SK-N-SH (cell line): ENCODE data around the gene SLC24A3. TPM values are rescaled to one million over a fixed set of nuclear protein-coding genes. Genes with fewer than 3 reads are reported as not detected.

Source experiments
- CTCF ChIA-PET: fragments of 300-600, 350-600 bp; formaldehyde crosslinking; extraction: SDS; loops from one replicate; lab custom pipeline; 2021; lab: Yijun Ruan, JAX
- POLR2A ChIA-PET: fragments of 350-600 bp; sonication (Branson Sonifier 250); formaldehyde crosslinking; extraction: SDS; loops from one replicate; lab custom pipeline; 2020; ENCODE audit warnings: antibody characterized with exemption, inconsistent platforms; lab: Yijun Ruan, JAX
- DNase-seq: peaks from one replicate; pipeline ENCODE4 v3.0.0; 2012
- H2AFZ ChIP-seq: fragments of 200-600 bp; sonication (generic); 2 replicates; pipeline ENCODE4 v1.8.1; 2016; ENCODE audit warnings: antibody characterized with exemption, mild to moderate bottlenecking, low read depth
- H3F3A ChIP-seq: fragments of 200-600 bp; sonication (generic); replicated peaks from 2 replicates; pipeline ENCODE3; 2016; ENCODE audit warnings: antibody characterized with exemption, mild to moderate bottlenecking; ENCODE audit not compliant: insufficient read depth
- H3K27ac ChIP-seq, 2 experiments: fragments of 200-500 bp in 1 of 2; fragments of 200-600 bp in 1 of 2; sonication (Bioruptor generic) in 1 of 2; sonication (generic), shearing (Covaris generic) in 1 of 2; 2 replicates each; pipeline versions ENCODE4 v1.5.1 to v1.6.1; 2014 to 2016; ENCODE audit warnings: low read depth in 2 of 2, inconsistent platforms in 1 of 2, low read length in 1 of 2, mild to moderate bottlenecking in 1 of 2, mixed read lengths in 1 of 2
- H3K27me3 ChIP-seq: fragments of 200-600 bp; sonication (generic), shearing (Covaris generic); 2 replicates; pipeline ENCODE4 v1.6.1; 2016; ENCODE audit warnings: mixed run types; ENCODE audit not compliant: insufficient read depth
- H3K36me3 ChIP-seq, 2 experiments: fragments of 200-500 bp in 1 of 2; fragments of 200-600 bp in 1 of 2; sonication (Bioruptor generic) in 1 of 2; sonication (generic) in 1 of 2; replicated peaks in 1 of 2; 2 replicates each; pipeline versions ENCODE3 to v1.5.1; 2014 to 2016; ENCODE audit warnings: low read length in 1 of 2, mild to moderate bottlenecking in 1 of 2; ENCODE audit not compliant: insufficient read depth in 2 of 2, control insufficient read depth in 1 of 2
- H3K4me1 ChIP-seq, 2 experiments: fragments of 200-500 bp in 1 of 2; fragments of 200-600 bp in 1 of 2; sonication (Bioruptor generic) in 1 of 2; sonication (generic), shearing (Covaris generic) in 1 of 2; 2 replicates each; pipeline versions ENCODE4 v1.5.1 to v1.6.1; 2014 to 2016; ENCODE audit warnings: low read depth in 1 of 2, low read length in 1 of 2, mixed run types in 1 of 2; ENCODE audit not compliant: insufficient read depth in 2 of 2, control insufficient read depth in 1 of 2
- H3K4me2 ChIP-seq: fragments of 200-600 bp; sonication (generic), shearing (Covaris generic); 2 replicates; pipeline ENCODE4 v1.6.1; 2017; ENCODE audit warnings: mixed run types
- H3K4me3 ChIP-seq, 2 experiments: fragments of 200-500 bp in 1 of 2; fragments of 200-600 bp in 1 of 2; sonication (Bioruptor generic) in 1 of 2; sonication (generic), shearing (Covaris generic) in 1 of 2; 2 replicates each; pipeline versions ENCODE4 v1.5.1 to v1.8.1; 2014 to 2016; ENCODE audit warnings: low read depth in 2 of 2, inconsistent platforms in 1 of 2, low read length in 1 of 2, mild to moderate bottlenecking in 1 of 2, mixed read lengths in 1 of 2, moderate library complexity in 1 of 2
- H3K79me2 ChIP-seq: fragments of 200-600 bp; sonication (generic); 2 replicates; pipeline ENCODE4 v1.8.1; 2017; ENCODE audit warnings: mild to moderate bottlenecking; ENCODE audit not compliant: insufficient read depth
- H3K9ac ChIP-seq: fragments of 200-600 bp; sonication (generic); 2 replicates; pipeline ENCODE4 v1.6.1; 2017; ENCODE audit warnings: mixed run types
- H3K9me2 ChIP-seq: fragments of 200-600 bp; sonication (generic); 2 replicates; pipeline ENCODE4 v1.6.1; 2017; ENCODE audit warnings: mixed run types
- H3K9me3 ChIP-seq: fragments of 200-600 bp; sonication (generic); 2 replicates; pipeline ENCODE4 v1.6.1; 2017; ENCODE audit warnings: mixed run types, mild to moderate bottlenecking, moderate library complexity
- H4K20me1 ChIP-seq: fragments of 200-600 bp; sonication (generic); 2 replicates; pipeline ENCODE4 v1.6.1; 2017; ENCODE audit warnings: mild to moderate bottlenecking, mixed run types; ENCODE audit not compliant: insufficient read depth
- ELF1 ChIP-seq: IDR thresholded peaks from 2 replicates; pipeline ENCODE4 v1.4.0; 2012
- EP300 ChIP-seq, 2 experiments: IDR thresholded peaks; 2 replicates each; pipeline versions ENCODE4 v1.4.0 to v1.6.1; 2012; ENCODE audit warnings: borderline replicate concordance in 1 of 2, low read depth in 1 of 2, low read length in 1 of 2
- EZH2phosphoT487 ChIP-seq: fragments of 200-600 bp; sonication (generic); IDR thresholded peaks from 2 replicates; pipeline ENCODE4 v1.6.1; 2017; ENCODE audit warnings: low read depth, mixed run types, mild to moderate bottlenecking, antibody characterized with exemption, moderate library complexity, borderline replicate concordance
- FOSL2 ChIP-seq: IDR thresholded peaks from 2 replicates; pipeline ENCODE4 v1.4.0; 2012; ENCODE audit warnings: low read depth, mild to moderate bottlenecking, moderate library complexity, borderline replicate concordance
- JUND ChIP-seq: IDR thresholded peaks from 2 replicates; pipeline ENCODE4 v1.4.0; 2012
- MEF2A ChIP-seq: IDR thresholded peaks from 2 replicates; pipeline ENCODE4 v1.4.0; 2012; ENCODE audit warnings: low read depth, borderline replicate concordance
- MXI1 ChIP-seq: IDR thresholded peaks from 2 replicates; pipeline ENCODE4 v1.6.1; 2012; ENCODE audit warnings: mild to moderate bottlenecking, low read depth, low read length, improper control_type of control experiment
- NRF1 ChIP-seq: IDR thresholded peaks from 2 replicates; pipeline ENCODE4 v1.6.1; 2012; ENCODE audit warnings: low read depth, mild to moderate bottlenecking, low read length
- POLR2AphosphoS5 ChIP-seq: IDR thresholded peaks from 2 replicates; pipeline ENCODE4 v1.6.1; 2012; ENCODE audit warnings: low read depth, low read length
- RAD21 ChIP-seq: IDR thresholded peaks from 2 replicates; pipeline ENCODE4 v1.6.1; 2012; ENCODE audit warnings: mild to moderate bottlenecking, low read length
- RCOR1 ChIP-seq: fragments of 150-350 bp; IDR thresholded peaks from 2 replicates; pipeline ENCODE4 v1.6.1; 2017; ENCODE audit warnings: antibody characterized with exemption, low read length
- RXRA ChIP-seq: IDR thresholded peaks from 2 replicates; pipeline ENCODE4 v1.4.0; 2012; ENCODE audit warnings: low read depth, mild to moderate bottlenecking, borderline replicate concordance
- SIN3A ChIP-seq: IDR thresholded peaks from 2 replicates; pipeline ENCODE4 v1.6.1; 2012; ENCODE audit warnings: low read depth, mild to moderate bottlenecking, low read length, moderate library complexity, borderline replicate concordance
- TEAD4 ChIP-seq: IDR thresholded peaks from 2 replicates; pipeline ENCODE4 v1.4.0; 2012; ENCODE audit warnings: mild to moderate bottlenecking, borderline replicate concordance; ENCODE audit not compliant: insufficient read depth
- YY1 ChIP-seq: IDR thresholded peaks from 2 replicates; pipeline ENCODE4 v1.4.0; 2012; ENCODE audit warnings: low read depth, mild to moderate bottlenecking
- WGBS: methylation state at CpG from one replicate; pipeline ENCODE4 v1.1.6; 2017; ENCODE audit warnings: low lambda C conversion rate; 5-methylcytosine and 5-hydroxymethylcytosine counted together
- polyA plus RNA-seq, 3 experiments: library from polyadenylated mRNA; depleted of rRNA; stranded (reverse); fragments of >200 nt; gene quantifications; 2 replicates each; pipeline ENCODE4 v1.2.3, GENCODE V29; 2012
- TF ChIP-seq, protein P1 (sequence below): IDR thresholded peaks from 2 replicates; pipeline ENCODE4 v1.4.0; 2012; ENCODE audit warnings: low read depth
- TF ChIP-seq, protein P2 (sequence below): IDR thresholded peaks from 2 replicates; pipeline ENCODE4 v1.6.1; 2012; ENCODE audit warnings: mild to moderate bottlenecking, low read depth, low read length, moderate library complexity
- TF ChIP-seq, protein P3 (sequence below): IDR thresholded peaks from 2 replicates; pipeline ENCODE4 v1.4.0; 2012; ENCODE audit warnings: low read depth, borderline replicate concordance
- TF ChIP-seq, protein P4 (sequence below): fragments of 200-600 bp; sonication (generic); IDR thresholded peaks from 2 replicates; pipeline ENCODE4 v1.6.1; 2017; ENCODE audit warnings: antibody characterized with exemption, mild to moderate bottlenecking, moderate library complexity
- TF ChIP-seq, protein P5 (sequence below): fragments of 150-350 bp; IDR thresholded peaks from 2 replicates; pipeline ENCODE4 v1.6.1; 2017; ENCODE audit warnings: antibody characterized with exemption, low read length, low read depth, borderline replicate concordance

Gene SLC24A3
- polyA plus RNA-seq, 1 of the 3 experiments (the other 2 are of a cell fraction) = not detected

DNA sequence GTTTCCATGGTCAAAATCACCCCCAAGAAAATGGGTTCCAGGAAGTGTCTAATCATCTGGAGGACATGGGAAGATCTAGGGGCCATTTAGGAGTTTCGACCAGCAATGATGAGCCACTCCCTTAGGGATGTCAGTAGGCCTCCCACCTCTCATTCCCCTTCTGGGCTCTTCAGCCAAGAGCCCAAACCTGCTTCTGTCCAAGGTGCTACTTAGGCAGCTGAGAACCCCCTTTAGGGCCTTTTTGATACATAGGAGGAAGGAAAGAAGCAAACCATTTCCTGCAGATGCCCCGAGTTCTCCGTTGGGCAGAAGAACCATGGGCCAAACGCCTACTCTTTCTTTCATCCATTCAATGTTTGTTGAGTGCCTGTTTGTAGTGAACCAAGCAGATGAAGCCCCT is 404.2 kb downstream of the SLC24A3 start:
- WGBS = 2% methylated on average over 4 of the region's 4 CpGs
- Histone ChIP-seq H4K20me1 (no peaks in the 10 kb centered on the region), H3K9me2 (no peaks in the 10 kb centered on the region), H3K4me2 (no peak overlapping the region), H3K27ac (no peak overlapping the region), H3K4me1 (no peaks in the 10 kb centered on the region; a peak in 1 of 4 replicates), H3K79me2 (no peaks in the 10 kb centered on the region), H3K27me3 (peaks cover 10% of the 10 kb centered on the region; the same call in 1 of the 2 replicates), H3K36me3 (no peaks in the 10 kb centered on the region), H3F3A (no peaks in the 10 kb centered on the region), H2AFZ (no peak overlapping the region), H3K4me3 (no peak overlapping the region), H3K9ac (no peak overlapping the region), H3K9me3 (no peaks in the 10 kb centered on the region)
- no peak for DNase-seq
- POLR2A ChIA-PET = no interaction called here
- CTCF ChIA-PET = no interaction called here
- TF ChIP-seq NRF1 = no peak
- TF ChIP-seq, protein P1, sequence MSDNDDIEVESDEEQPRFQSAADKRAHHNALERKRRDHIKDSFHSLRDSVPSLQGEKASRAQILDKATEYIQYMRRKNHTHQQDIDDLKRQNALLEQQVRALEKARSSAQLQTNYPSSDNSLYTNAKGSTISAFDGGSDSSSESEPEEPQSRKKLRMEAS = no peak
- TF ChIP-seq RAD21 = no peak
- TF ChIP-seq EZH2phosphoT487 = no peak
- TF ChIP-seq, protein P2, sequence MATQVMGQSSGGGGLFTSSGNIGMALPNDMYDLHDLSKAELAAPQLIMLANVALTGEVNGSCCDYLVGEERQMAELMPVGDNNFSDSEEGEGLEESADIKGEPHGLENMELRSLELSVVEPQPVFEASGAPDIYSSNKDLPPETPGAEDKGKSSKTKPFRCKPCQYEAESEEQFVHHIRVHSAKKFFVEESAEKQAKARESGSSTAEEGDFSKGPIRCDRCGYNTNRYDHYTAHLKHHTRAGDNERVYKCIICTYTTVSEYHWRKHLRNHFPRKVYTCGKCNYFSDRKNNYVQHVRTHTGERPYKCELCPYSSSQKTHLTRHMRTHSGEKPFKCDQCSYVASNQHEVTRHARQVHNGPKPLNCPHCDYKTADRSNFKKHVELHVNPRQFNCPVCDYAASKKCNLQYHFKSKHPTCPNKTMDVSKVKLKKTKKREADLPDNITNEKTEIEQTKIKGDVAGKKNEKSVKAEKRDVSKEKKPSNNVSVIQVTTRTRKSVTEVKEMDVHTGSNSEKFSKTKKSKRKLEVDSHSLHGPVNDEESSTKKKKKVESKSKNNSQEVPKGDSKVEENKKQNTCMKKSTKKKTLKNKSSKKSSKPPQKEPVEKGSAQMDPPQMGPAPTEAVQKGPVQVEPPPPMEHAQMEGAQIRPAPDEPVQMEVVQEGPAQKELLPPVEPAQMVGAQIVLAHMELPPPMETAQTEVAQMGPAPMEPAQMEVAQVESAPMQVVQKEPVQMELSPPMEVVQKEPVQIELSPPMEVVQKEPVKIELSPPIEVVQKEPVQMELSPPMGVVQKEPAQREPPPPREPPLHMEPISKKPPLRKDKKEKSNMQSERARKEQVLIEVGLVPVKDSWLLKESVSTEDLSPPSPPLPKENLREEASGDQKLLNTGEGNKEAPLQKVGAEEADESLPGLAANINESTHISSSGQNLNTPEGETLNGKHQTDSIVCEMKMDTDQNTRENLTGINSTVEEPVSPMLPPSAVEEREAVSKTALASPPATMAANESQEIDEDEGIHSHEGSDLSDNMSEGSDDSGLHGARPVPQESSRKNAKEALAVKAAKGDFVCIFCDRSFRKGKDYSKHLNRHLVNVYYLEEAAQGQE = peak; percentile 77; the same call in 1 of the 2 replicates
- no peak for TF ChIP-seq POLR2AphosphoS5
- TF ChIP-seq ELF1 = no peak
- TF ChIP-seq, protein P3, sequence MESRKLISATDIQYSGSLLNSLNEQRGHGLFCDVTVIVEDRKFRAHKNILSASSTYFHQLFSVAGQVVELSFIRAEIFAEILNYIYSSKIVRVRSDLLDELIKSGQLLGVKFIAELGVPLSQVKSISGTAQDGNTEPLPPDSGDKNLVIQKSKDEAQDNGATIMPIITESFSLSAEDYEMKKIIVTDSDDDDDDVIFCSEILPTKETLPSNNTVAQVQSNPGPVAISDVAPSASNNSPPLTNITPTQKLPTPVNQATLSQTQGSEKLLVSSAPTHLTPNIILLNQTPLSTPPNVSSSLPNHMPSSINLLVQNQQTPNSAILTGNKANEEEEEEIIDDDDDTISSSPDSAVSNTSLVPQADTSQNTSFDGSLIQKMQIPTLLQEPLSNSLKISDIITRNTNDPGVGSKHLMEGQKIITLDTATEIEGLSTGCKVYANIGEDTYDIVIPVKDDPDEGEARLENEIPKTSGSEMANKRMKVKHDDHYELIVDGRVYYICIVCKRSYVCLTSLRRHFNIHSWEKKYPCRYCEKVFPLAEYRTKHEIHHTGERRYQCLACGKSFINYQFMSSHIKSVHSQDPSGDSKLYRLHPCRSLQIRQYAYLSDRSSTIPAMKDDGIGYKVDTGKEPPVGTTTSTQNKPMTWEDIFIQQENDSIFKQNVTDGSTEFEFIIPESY = no peak

DNA sequence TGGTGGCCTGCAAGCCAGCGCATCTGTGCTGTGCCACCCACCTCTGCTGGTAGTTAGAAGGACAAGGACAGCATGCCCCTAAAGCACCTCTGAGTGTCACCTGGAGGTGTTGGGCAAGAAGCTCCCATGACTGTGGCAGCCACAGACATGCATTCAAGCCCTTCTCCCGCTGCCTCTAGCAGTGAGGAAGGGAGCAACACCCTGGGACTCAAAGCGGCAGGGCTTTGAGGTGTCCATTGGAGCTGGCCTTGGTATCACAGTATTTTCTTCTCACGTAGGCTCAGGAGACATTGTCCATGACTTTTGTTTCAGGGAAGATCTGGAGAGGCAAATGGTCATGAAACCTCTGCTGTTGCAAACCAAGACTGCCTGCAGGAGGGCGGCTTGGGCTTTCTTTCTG is 404.8 kb downstream of the SLC24A3 start:
- Histone ChIP-seq H3K27me3 (peaks cover 10% of the 10 kb centered on the region; the same call in 1 of the 2 replicates), H3F3A (no peaks in the 10 kb centered on the region), H3K4me3 (no peak overlapping the region), H3K27ac (no peak overlapping the region), H3K79me2 (no peaks in the 10 kb centered on the region), H3K9me2 (no peaks in the 10 kb centered on the region), H3K4me2 (no peak overlapping the region)
- DNase-seq = no peak
- TF ChIP-seq, protein P1 = no peak
- TF ChIP-seq SIN3A (no peak), JUND (no peak), TEAD4 (no peak), MXI1 (no peak), RCOR1 (no peak), ELF1 (no peak), RXRA (no peak), MEF2A (no peak), YY1 (no peak), FOSL2 (no peak), EP300 (IDR thresholded peaks at IDR 0.05; ENCODE audit: borderline replicate concordance in 1 of 2, low read depth in 1 of 2, low read length in 1 of 2) (no peak)
- TF ChIP-seq, protein P4, sequence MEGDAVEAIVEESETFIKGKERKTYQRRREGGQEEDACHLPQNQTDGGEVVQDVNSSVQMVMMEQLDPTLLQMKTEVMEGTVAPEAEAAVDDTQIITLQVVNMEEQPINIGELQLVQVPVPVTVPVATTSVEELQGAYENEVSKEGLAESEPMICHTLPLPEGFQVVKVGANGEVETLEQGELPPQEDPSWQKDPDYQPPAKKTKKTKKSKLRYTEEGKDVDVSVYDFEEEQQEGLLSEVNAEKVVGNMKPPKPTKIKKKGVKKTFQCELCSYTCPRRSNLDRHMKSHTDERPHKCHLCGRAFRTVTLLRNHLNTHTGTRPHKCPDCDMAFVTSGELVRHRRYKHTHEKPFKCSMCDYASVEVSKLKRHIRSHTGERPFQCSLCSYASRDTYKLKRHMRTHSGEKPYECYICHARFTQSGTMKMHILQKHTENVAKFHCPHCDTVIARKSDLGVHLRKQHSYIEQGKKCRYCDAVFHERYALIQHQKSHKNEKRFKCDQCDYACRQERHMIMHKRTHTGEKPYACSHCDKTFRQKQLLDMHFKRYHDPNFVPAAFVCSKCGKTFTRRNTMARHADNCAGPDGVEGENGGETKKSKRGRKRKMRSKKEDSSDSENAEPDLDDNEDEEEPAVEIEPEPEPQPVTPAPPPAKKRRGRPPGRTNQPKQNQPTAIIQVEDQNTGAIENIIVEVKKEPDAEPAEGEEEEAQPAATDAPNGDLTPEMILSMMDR = no peak
- TF ChIP-seq, protein P5, sequence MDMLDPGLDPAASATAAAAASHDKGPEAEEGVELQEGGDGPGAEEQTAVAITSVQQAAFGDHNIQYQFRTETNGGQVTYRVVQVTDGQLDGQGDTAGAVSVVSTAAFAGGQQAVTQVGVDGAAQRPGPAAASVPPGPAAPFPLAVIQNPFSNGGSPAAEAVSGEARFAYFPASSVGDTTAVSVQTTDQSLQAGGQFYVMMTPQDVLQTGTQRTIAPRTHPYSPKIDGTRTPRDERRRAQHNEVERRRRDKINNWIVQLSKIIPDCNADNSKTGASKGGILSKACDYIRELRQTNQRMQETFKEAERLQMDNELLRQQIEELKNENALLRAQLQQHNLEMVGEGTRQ = no peak
- TF ChIP-seq, all 33 proteins: peak for 0
- H3K9ac ChIP-seq = no peak overlapping the region
- WGBS = 39% methylated on average over 4 of the region's 5 CpGs
- H3K9me3 ChIP-seq = no peaks in the 10 kb centered on the region
- no peaks in the 10 kb centered on the region; a peak in 1 of 4 replicates for H3K4me1 ChIP-seq
- H2AFZ ChIP-seq = no peak overlapping the region
- no peaks in the 10 kb centered on the region for H3K36me3 ChIP-seq
- ChIA-PET CTCF (no interaction called here), POLR2A (no interaction called here)
- H4K20me1 ChIP-seq = no peaks in the 10 kb centered on the region
